ENCODE results near the gene OTULIN. TPM values are rescaled to one million over a fixed set of nuclear protein-coding genes. Genes with fewer than 3 reads are reported as not detected.

OTULIN gene
- total RNA-seq, 2 donors from 2014 or later, result 19.7 to 37.6 TPM

- intact Hi-C loops (cut with DNase I), result no loop called here
- H3K4me1 ChIP-seq, result no peaks in the 10 kb centered on the region
- H3K9me3 ChIP-seq, result no peaks in the 10 kb centered on the region
- no peak overlapping the region for H3K4me3 ChIP-seq
- no peaks in the 10 kb centered on the region for H3K27me3 ChIP-seq
- TF ChIP-seq POLR2A (IDR thresholded peaks at IDR 0.05), result no peak
- no peak for TF ChIP-seq CTCF (IDR thresholded peaks at IDR 0.05)
- peaks cover 0 to 7% of the 10 kb centered on the region in 2 donors for H3K36me3 ChIP-seq (replicated peaks in 1 of 2; ENCODE audit: insufficient read depth in 1 of 2, low read depth in 2 of 2)
- no peak overlapping the region for H3K27ac ChIP-seq
- ATAC-seq (no peak), DNase-seq (no peak)
- WGBS, 2 donors, result 89 to 90% methylated on average over 5 of the region's 5 CpGs
Observed at GRCh38 chr5:14708551-14708950, 44.0 kb downstream of the OTULIN start.

- Histone ChIP-seq H3K27me3 (no peaks in the 10 kb centered on the region), H3K27ac (no peak overlapping the region), H3K36me3 (replicated peaks in 1 of 2; ENCODE audit: insufficient read depth in 1 of 2, low read depth in 2 of 2) (peaks cover 0 to 11% of the 10 kb centered on the region in 2 donors), H3K4me1 (no peaks in the 10 kb centered on the region), H3K9me3 (no peaks in the 10 kb centered on the region), H3K4me3 (no peak overlapping the region)
- ATAC-seq, result no peak
- WGBS, 2 donors, result 93 to 94% methylated on average over 27 to 28 of the region's 28 CpGs
- intact Hi-C loops (cut with DNase I), result no loop called here
- DNase-seq, result no peak
- TF ChIP-seq POLR2A (IDR thresholded peaks at IDR 0.05) (no peak), CTCF (IDR thresholded peaks at IDR 0.05) (no peak)
Observed at GRCh38 chr5:14710313-14710994, 45.9 kb downstream of the OTULIN start.

- H3K36me3 ChIP-seq (replicated peaks in 1 of 2; ENCODE audit: insufficient read depth in 1 of 2, low read depth in 2 of 2), result peaks cover 0 to 11% of the 10 kb centered on the region in 2 donors
- DNase-seq (no peak), ATAC-seq (no peak)
- H3K4me1 ChIP-seq, result no peaks in the 10 kb centered on the region
- intact Hi-C loops (cut with DNase I), result no loop called here
- WGBS, 2 donors, result 91 to 97% methylated on average over 11 of the region's 11 CpGs
- H3K27ac ChIP-seq, result no peak overlapping the region
- H3K4me3 ChIP-seq, result no peak overlapping the region
- no peaks in the 10 kb centered on the region for H3K27me3 ChIP-seq
- no peaks in the 10 kb centered on the region for H3K9me3 ChIP-seq
- TF ChIP-seq POLR2A (IDR thresholded peaks at IDR 0.05), result no peak
- TF ChIP-seq CTCF (IDR thresholded peaks at IDR 0.05), result no peak
Observed at GRCh38 chr5:14712131-14712530, 47.6 kb downstream of the OTULIN start.

- Histone ChIP-seq H3K9me3 (no peaks in the 10 kb centered on the region), H3K4me1 (no peaks in the 10 kb centered on the region), H3K27ac (no peak overlapping the region), H3K4me3 (no peak overlapping the region), H3K36me3 (replicated peaks in 1 of 2; ENCODE audit: insufficient read depth in 1 of 2, low read depth in 2 of 2) (peaks cover 0 to 11% of the 10 kb centered on the region in 2 donors), H3K27me3 (no peaks in the 10 kb centered on the region)
- DNase-seq (no peak), ATAC-seq (no peak)
- WGBS, 2 donors, result 99 to 100% methylated on average over 16 to 17 of the region's 17 CpGs
- TF ChIP-seq POLR2A (IDR thresholded peaks at IDR 0.05), result no peak
- no peak for TF ChIP-seq CTCF (IDR thresholded peaks at IDR 0.05)
- intact Hi-C loops (cut with DNase I), result no loop called here
Observed at GRCh38 chr5:14712666-14713065, 48.1 kb downstream of the OTULIN start.
